NB4 (cell line): ENCODE measurements around the gene DENND6A.

ENCODE experiments used
- POLR2A ChIP-seq: IDR thresholded peaks from 2 replicates; pipeline ENCODE4 v1.6.1; 2011; ENCODE audit warnings: mild to moderate bottlenecking; ENCODE audit not compliant: insufficient read length; ENCODE audit errors: extremely low read depth
- TF ChIP-seq, protein P1 (sequence below): IDR thresholded peaks from one replicate; pipeline ENCODE4 v1.5.1; 2012; ENCODE audit warnings: low read depth, low read length

GRCh38 chr3:57654267-57654666 lies 38.6 kb downstream of the DENND6A start:
- TF ChIP-seq, protein P1, sequence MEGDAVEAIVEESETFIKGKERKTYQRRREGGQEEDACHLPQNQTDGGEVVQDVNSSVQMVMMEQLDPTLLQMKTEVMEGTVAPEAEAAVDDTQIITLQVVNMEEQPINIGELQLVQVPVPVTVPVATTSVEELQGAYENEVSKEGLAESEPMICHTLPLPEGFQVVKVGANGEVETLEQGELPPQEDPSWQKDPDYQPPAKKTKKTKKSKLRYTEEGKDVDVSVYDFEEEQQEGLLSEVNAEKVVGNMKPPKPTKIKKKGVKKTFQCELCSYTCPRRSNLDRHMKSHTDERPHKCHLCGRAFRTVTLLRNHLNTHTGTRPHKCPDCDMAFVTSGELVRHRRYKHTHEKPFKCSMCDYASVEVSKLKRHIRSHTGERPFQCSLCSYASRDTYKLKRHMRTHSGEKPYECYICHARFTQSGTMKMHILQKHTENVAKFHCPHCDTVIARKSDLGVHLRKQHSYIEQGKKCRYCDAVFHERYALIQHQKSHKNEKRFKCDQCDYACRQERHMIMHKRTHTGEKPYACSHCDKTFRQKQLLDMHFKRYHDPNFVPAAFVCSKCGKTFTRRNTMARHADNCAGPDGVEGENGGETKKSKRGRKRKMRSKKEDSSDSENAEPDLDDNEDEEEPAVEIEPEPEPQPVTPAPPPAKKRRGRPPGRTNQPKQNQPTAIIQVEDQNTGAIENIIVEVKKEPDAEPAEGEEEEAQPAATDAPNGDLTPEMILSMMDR = no peak
- TF ChIP-seq POLR2A = no peak
